ENCODE data around the gene EFHC1.

EFHC1 gene

GRCh38 chr6:52550014-52550575, 130.0 kb downstream of the EFHC1 start:
- Histone ChIP-seq H3K79me2 (ENCODE audit: control insufficient read depth, insufficient read depth, low read length) (peaks cover 52% of the 10 kb centered on the region), H3K4me3 (ENCODE audit: low read length) (no peak overlapping the region), H2BK5ac (ENCODE audit: low read length) (no peak overlapping the region), H3K23ac (ENCODE audit: low read length) (no peak overlapping the region), H3K18ac (ENCODE audit: low read length) (no peak overlapping the region), H3K36me3 (ENCODE audit: control insufficient read depth, insufficient read depth, low read length) (no peaks in the 10 kb centered on the region), H3K4me2 (ENCODE audit: low read length) (no peak overlapping the region), H3K9ac (ENCODE audit: low read length) (no peak overlapping the region), H3K27me3 (ENCODE audit: insufficient read depth, low read length, poor library complexity) (no peaks in the 10 kb centered on the region), H3K4me1 (ENCODE audit: control insufficient read depth, low read depth, low read length) (peaks cover 26% of the 10 kb centered on the region), H2BK15ac (replicated peaks; ENCODE audit: low read depth) (no peak overlapping the region), H3K27ac (ENCODE audit: low read depth, low read length) (no peak overlapping the region), H4K8ac (ENCODE audit: low read depth, low read length) (no peak overlapping the region), H3K4ac (ENCODE audit: low read depth, low read length) (no peak overlapping the region), H4K5ac (ENCODE audit: low read length) (no peak overlapping the region), H3K56ac (ENCODE audit: low read length) (no peak overlapping the region), H2AK5ac (ENCODE audit: low read length) (no peak overlapping the region), H3K79me1 (ENCODE audit: low read length) (peaks cover 28% of the 10 kb centered on the region), H2BK120ac (ENCODE audit: low read depth, low read length) (no peak overlapping the region)
- no peak for DNase-seq
- no CpG with 5 or more reads among the region's 6 CpGs for WGBS (ENCODE audit: extremely low coverage, insufficient coverage, low lambda C conversion rate)

GRCh38 chr6:52550870-52551269, 130.7 kb downstream of the EFHC1 start:
- no peak overlapping the region for H2AK5ac ChIP-seq (ENCODE audit: low read length)
- peak overlapping the region; percentile 46 for H3K18ac ChIP-seq (ENCODE audit: low read length)
- peaks cover 46% of the 10 kb centered on the region for H3K79me2 ChIP-seq (ENCODE audit: control insufficient read depth, insufficient read depth, low read length)
- no peak overlapping the region for H3K9ac ChIP-seq (ENCODE audit: low read length)
- H4K5ac ChIP-seq (ENCODE audit: low read length) = no peak overlapping the region
- H3K4me2 ChIP-seq (ENCODE audit: low read length) = no peak overlapping the region
- no peak overlapping the region for H4K8ac ChIP-seq (ENCODE audit: low read depth, low read length)
- H3K36me3 ChIP-seq (ENCODE audit: control insufficient read depth, insufficient read depth, low read length) = no peaks in the 10 kb centered on the region
- H3K23ac ChIP-seq (ENCODE audit: low read length) = no peak overlapping the region
- H2BK120ac ChIP-seq (ENCODE audit: low read depth, low read length) = no peak overlapping the region
- no peak overlapping the region for H2BK15ac ChIP-seq (replicated peaks; ENCODE audit: low read depth)
- WGBS (ENCODE audit: extremely low coverage, insufficient coverage, low lambda C conversion rate) = no CpG with 5 or more reads among the region's 5 CpGs
- H3K79me1 ChIP-seq (ENCODE audit: low read length) = peaks cover 24% of the 10 kb centered on the region
- no peak for DNase-seq
- no peak overlapping the region for H3K4me3 ChIP-seq (ENCODE audit: low read length)
- H3K27me3 ChIP-seq (ENCODE audit: insufficient read depth, low read length, poor library complexity) = no peaks in the 10 kb centered on the region
- H3K4me1 ChIP-seq (ENCODE audit: control insufficient read depth, low read depth, low read length) = peaks cover 23% of the 10 kb centered on the region
- peak overlapping the region; percentile 51 for H3K56ac ChIP-seq (ENCODE audit: low read length)
- no peak overlapping the region for H3K4ac ChIP-seq (ENCODE audit: low read depth, low read length)
- H2BK5ac ChIP-seq (ENCODE audit: low read length) = no peak overlapping the region
- peak overlapping the region; percentile 23 for H3K27ac ChIP-seq (ENCODE audit: low read depth, low read length)

GRCh38 chr6:52551483-52552277, 131.5 kb downstream of the EFHC1 start:
- H3K36me3 ChIP-seq (ENCODE audit: control insufficient read depth, insufficient read depth, low read length) = no peaks in the 10 kb centered on the region
- H3K27ac ChIP-seq (ENCODE audit: low read depth, low read length) = peak overlapping the region; percentile 66
- H4K5ac ChIP-seq (ENCODE audit: low read length) = no peak overlapping the region
- peaks cover 43% of the 10 kb centered on the region for H3K79me2 ChIP-seq (ENCODE audit: control insufficient read depth, insufficient read depth, low read length)
- H3K56ac ChIP-seq (ENCODE audit: low read length) = peak overlapping the region; percentile 77
- no peaks in the 10 kb centered on the region for H3K27me3 ChIP-seq (ENCODE audit: insufficient read depth, low read length, poor library complexity)
- no peak overlapping the region for H2BK120ac ChIP-seq (ENCODE audit: low read depth, low read length)
- no peak overlapping the region for H2AK5ac ChIP-seq (ENCODE audit: low read length)
- H2BK5ac ChIP-seq (ENCODE audit: low read length) = peak overlapping the region; percentile 60
- no CpG with 5 or more reads among the region's 13 CpGs for WGBS (ENCODE audit: extremely low coverage, insufficient coverage, low lambda C conversion rate)
- no peak overlapping the region for H3K4me2 ChIP-seq (ENCODE audit: low read length)
- H4K8ac ChIP-seq (ENCODE audit: low read depth, low read length) = no peak overlapping the region
- peak overlapping the region; percentile 69 for H3K18ac ChIP-seq (ENCODE audit: low read length)
- DNase-seq = peak; percentile 88
- H3K4me3 ChIP-seq (ENCODE audit: low read length) = no peak overlapping the region
- H3K4me1 ChIP-seq (ENCODE audit: control insufficient read depth, low read depth, low read length) = peaks cover 23% of the 10 kb centered on the region
- H3K4ac ChIP-seq (ENCODE audit: low read depth, low read length) = peak overlapping the region; percentile 28
- H2BK15ac ChIP-seq (replicated peaks; ENCODE audit: low read depth) = no peak overlapping the region
- H3K79me1 ChIP-seq (ENCODE audit: low read length) = peaks cover 22% of the 10 kb centered on the region
- H3K23ac ChIP-seq (ENCODE audit: low read length) = no peak overlapping the region
- H3K9ac ChIP-seq (ENCODE audit: low read length) = peak overlapping the region; percentile 49

GRCh38 chr6:52552278-52552643, 132.1 kb downstream of the EFHC1 start:
- no peak for DNase-seq
- H4K8ac ChIP-seq (ENCODE audit: low read depth, low read length) = no peak overlapping the region
- H3K9ac ChIP-seq (ENCODE audit: low read length) = peak overlapping the region; percentile 49
- peaks cover 41% of the 10 kb centered on the region for H3K79me2 ChIP-seq (ENCODE audit: control insufficient read depth, insufficient read depth, low read length)
- no peak overlapping the region for H2AK5ac ChIP-seq (ENCODE audit: low read length)
- peak overlapping the region; percentile 66 for H3K27ac ChIP-seq (ENCODE audit: low read depth, low read length)
- H3K23ac ChIP-seq (ENCODE audit: low read length) = no peak overlapping the region
- peaks cover 16% of the 10 kb centered on the region for H3K79me1 ChIP-seq (ENCODE audit: low read length)
- H3K4ac ChIP-seq (ENCODE audit: low read depth, low read length) = peak overlapping the region; percentile 28
- H3K27me3 ChIP-seq (ENCODE audit: insufficient read depth, low read length, poor library complexity) = no peaks in the 10 kb centered on the region
- WGBS (ENCODE audit: extremely low coverage, insufficient coverage, low lambda C conversion rate) = no CpG with 5 or more reads among the region's 6 CpGs
- H2BK5ac ChIP-seq (ENCODE audit: low read length) = no peak overlapping the region
- no peak overlapping the region for H3K4me3 ChIP-seq (ENCODE audit: low read length)
- no peak overlapping the region for H4K5ac ChIP-seq (ENCODE audit: low read length)
- no peak overlapping the region for H2BK120ac ChIP-seq (ENCODE audit: low read depth, low read length)
- no peaks in the 10 kb centered on the region for H3K36me3 ChIP-seq (ENCODE audit: control insufficient read depth, insufficient read depth, low read length)
- H3K4me2 ChIP-seq (ENCODE audit: low read length) = no peak overlapping the region
- peak overlapping the region; percentile 3 for H3K18ac ChIP-seq (ENCODE audit: low read length)
- no peak overlapping the region for H2BK15ac ChIP-seq (replicated peaks; ENCODE audit: low read depth)
- peaks cover 23% of the 10 kb centered on the region for H3K4me1 ChIP-seq (ENCODE audit: control insufficient read depth, low read depth, low read length)
- peak overlapping the region; percentile 77 for H3K56ac ChIP-seq (ENCODE audit: low read length)

GRCh38 chr6:52553158-52553557, 133.0 kb downstream of the EFHC1 start:
- H3K36me3 ChIP-seq (ENCODE audit: control insufficient read depth, insufficient read depth, low read length) = no peaks in the 10 kb centered on the region
- peaks cover 16% of the 10 kb centered on the region for H3K79me1 ChIP-seq (ENCODE audit: low read length)
- H3K23ac ChIP-seq (ENCODE audit: low read length) = no peak overlapping the region
- no peak overlapping the region for H3K27ac ChIP-seq (ENCODE audit: low read depth, low read length)
- H3K56ac ChIP-seq (ENCODE audit: low read length) = no peak overlapping the region
- H3K4me2 ChIP-seq (ENCODE audit: low read length) = no peak overlapping the region
- no peak overlapping the region for H3K18ac ChIP-seq (ENCODE audit: low read length)
- H2BK5ac ChIP-seq (ENCODE audit: low read length) = no peak overlapping the region
- H3K79me2 ChIP-seq (ENCODE audit: control insufficient read depth, insufficient read depth, low read length) = peaks cover 34% of the 10 kb centered on the region
- no peak overlapping the region for H2AK5ac ChIP-seq (ENCODE audit: low read length)
- DNase-seq = no peak
- H2BK120ac ChIP-seq (ENCODE audit: low read depth, low read length) = no peak overlapping the region
- no peak overlapping the region for H3K4me3 ChIP-seq (ENCODE audit: low read length)
- no peak overlapping the region for H3K9ac ChIP-seq (ENCODE audit: low read length)
- H3K4me1 ChIP-seq (ENCODE audit: control insufficient read depth, low read depth, low read length) = peaks cover 26% of the 10 kb centered on the region
- no peak overlapping the region for H3K4ac ChIP-seq (ENCODE audit: low read depth, low read length)
- H2BK15ac ChIP-seq (replicated peaks; ENCODE audit: low read depth) = no peak overlapping the region
- WGBS (ENCODE audit: extremely low coverage, insufficient coverage, low lambda C conversion rate) = no CpG with 5 or more reads among the region's 1 CpG
- H3K27me3 ChIP-seq (ENCODE audit: insufficient read depth, low read length, poor library complexity) = no peaks in the 10 kb centered on the region
- H4K5ac ChIP-seq (ENCODE audit: low read length) = no peak overlapping the region
- no peak overlapping the region for H4K8ac ChIP-seq (ENCODE audit: low read depth, low read length)

All from mesendoderm (in vitro differentiated cells).